Activated CD8-positive, alpha-beta T cell treated with anti-CD3 and anti-CD28 coated beads for 36 hours (primary cell): ENCODE results near the gene CACNA2D4. TPM values are rescaled to one million over a fixed set of nuclear protein-coding genes. Genes with fewer than 3 reads are reported as not detected.

ENCODE experiments used
- ATAC-seq: fragments of 200-7000 bp; cut with Tn5 transposase; one replicate; pipeline ENCODE4 v1.10.0; 2021; ENCODE audit warnings: mild to moderate bottlenecking, moderate library complexity
- CTCF ChIA-PET: fragments of 350-600 bp; sonication (Branson Sonifier 250); formaldehyde crosslinking; loops from one replicate; lab custom pipeline; 2021; ENCODE audit warnings: antibody characterized with exemption; lab: Charles Lee
- POLR2A ChIA-PET: fragments of 350-600 bp; sonication (Branson Sonifier 250); formaldehyde crosslinking; loops from one replicate; lab custom pipeline; 2021; ENCODE audit warnings: antibody characterized with exemption; lab: Charles Lee
- DNase-seq: peaks from one replicate; pipeline ENCODE4 v3.0.0-alpha.2; 2020
- H3K27ac Mint-ChIP-seq: one replicate; pipeline ENCODE4 v1.8.0; 2021; ENCODE audit warnings: mild to moderate bottlenecking, mixed read lengths
- H3K27me3 Mint-ChIP-seq: one replicate; pipeline ENCODE4 v1.8.0; 2021; ENCODE audit warnings: mixed read lengths
- H3K36me3 Mint-ChIP-seq: one replicate; pipeline ENCODE4 v1.8.0; 2021; ENCODE audit warnings: low read depth, mixed read lengths
- H3K4me1 Mint-ChIP-seq: one replicate; pipeline ENCODE4 v1.8.0; 2021; ENCODE audit warnings: low read depth, mixed read lengths
- H3K4me3 Mint-ChIP-seq: one replicate; pipeline ENCODE4 v1.8.0; 2021; ENCODE audit warnings: mild to moderate bottlenecking, moderate library complexity, mixed read lengths
- H3K9me3 Mint-ChIP-seq: one replicate; pipeline ENCODE4 v1.8.0; 2021; ENCODE audit warnings: mixed read lengths
- intact Hi-C: fragments of 100-400 bp; cut with micrococcal nuclease; formaldehyde crosslinking; loops from one replicate; pipeline ENCODE4 v1.10.0; 2022
- total RNA-seq, 2 experiments: library from RNA; stranded (reverse); gene quantifications; one replicate each; pipeline ENCODE4 v1.2.3, GENCODE V29; 2021
- TF ChIP-seq, protein P1 (sequence below): fragments of 200-600 bp; IDR thresholded peaks from one replicate; pipeline ENCODE4 v1.8.0; 2022; ENCODE audit warnings: antibody characterized with exemption, mild to moderate bottlenecking

CACNA2D4 gene
- total RNA-seq, 2 experiments from 2014 or later: 4.2 to 4.3 TPM

DNA sequence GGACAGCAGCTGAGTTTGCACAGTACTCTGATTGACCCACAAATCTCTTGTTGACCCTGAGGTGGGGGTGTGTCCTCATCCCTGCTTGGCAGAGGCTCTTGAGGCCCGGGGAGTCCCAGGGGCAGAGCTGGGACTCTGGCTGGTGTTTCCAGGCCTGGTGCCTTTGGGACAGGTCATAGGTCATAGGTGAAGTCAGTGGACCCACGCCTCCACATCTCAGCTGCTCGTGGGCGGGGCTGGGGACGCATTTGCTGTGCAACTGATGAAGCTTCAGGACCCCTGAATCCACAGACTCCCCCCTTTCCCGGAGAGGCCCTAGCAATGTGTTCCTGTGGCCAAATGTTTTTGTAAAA is 408 bp upstream of the CACNA2D4 start:
- POLR2A ChIA-PET: no interaction called here

DNA sequence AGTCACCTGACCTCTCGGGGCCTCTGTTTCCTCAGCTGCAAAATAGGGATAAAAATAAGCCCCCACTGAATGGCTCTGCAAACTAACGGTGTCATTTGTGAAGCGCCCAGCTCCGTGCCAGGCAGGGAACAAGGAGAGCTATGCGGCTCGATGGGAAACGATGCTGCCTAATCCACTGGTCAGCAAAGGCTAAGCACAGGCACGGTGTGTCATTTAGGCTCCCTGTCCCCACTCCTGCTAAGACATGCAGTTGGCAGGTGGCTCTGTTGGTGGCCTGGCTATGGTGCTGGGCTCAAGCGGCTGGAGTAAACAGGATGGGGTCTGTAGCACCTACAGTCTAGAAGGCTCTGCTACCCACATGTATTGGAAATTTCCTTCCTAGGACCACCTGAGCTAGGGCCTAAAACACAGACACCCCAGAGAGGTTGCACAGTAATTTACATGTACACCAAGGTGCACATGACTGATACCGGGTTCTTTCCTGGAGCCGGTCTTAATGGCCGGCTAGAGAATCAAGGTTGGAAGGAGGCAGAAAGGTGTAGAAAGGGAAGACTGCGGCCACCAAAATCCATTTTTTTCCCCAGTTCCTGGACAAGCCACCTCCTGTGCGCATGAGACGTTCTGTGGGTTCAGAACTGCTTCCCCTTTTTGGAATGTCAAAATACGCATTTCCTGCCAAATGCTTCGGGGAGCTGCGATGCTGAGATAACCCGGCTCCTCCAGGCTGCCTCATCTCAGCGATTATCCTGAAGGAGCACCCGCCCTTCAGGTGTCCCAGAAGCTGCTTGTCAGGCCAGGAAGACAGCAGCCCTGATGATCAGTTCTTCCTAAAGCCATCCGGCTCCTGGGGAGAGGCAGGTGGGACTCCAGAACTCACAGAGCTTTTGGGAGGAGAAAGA is 1.0 kb downstream of the CACNA2D4 start:
- Mint-ChIP-seq H3K4me1 (peaks cover 15% of the 10 kb centered on the region), H3K36me3 (no peaks in the 10 kb centered on the region), H3K27ac (no peak overlapping the region), H3K27me3 (peaks cover 2% of the 10 kb centered on the region), H3K9me3 (no peaks in the 10 kb centered on the region), H3K4me3 (no peak overlapping the region)
- ChIA-PET POLR2A (interaction anchor here (0.6 kb wide), 1 partner anchor 61 kb away, joined by 3 read pairs; no protein-coding TSS in a partner anchor), CTCF (interaction anchor here (1.2 to 5.8 kb wide), 5 partner anchors 22 to 283 kb away, joined by 3 to 23 read pairs (median 10); no protein-coding TSS in a partner anchor)
- intact Hi-C loops: no loop called here
- no peak for DNase-seq
- ATAC-seq: no peak
- TF ChIP-seq, protein P1, sequence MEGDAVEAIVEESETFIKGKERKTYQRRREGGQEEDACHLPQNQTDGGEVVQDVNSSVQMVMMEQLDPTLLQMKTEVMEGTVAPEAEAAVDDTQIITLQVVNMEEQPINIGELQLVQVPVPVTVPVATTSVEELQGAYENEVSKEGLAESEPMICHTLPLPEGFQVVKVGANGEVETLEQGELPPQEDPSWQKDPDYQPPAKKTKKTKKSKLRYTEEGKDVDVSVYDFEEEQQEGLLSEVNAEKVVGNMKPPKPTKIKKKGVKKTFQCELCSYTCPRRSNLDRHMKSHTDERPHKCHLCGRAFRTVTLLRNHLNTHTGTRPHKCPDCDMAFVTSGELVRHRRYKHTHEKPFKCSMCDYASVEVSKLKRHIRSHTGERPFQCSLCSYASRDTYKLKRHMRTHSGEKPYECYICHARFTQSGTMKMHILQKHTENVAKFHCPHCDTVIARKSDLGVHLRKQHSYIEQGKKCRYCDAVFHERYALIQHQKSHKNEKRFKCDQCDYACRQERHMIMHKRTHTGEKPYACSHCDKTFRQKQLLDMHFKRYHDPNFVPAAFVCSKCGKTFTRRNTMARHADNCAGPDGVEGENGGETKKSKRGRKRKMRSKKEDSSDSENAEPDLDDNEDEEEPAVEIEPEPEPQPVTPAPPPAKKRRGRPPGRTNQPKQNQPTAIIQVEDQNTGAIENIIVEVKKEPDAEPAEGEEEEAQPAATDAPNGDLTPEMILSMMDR: no peak

More for the DNA sequence above, 408 bp upstream of the CACNA2D4 start:
- no peak overlapping the region for H3K27ac Mint-ChIP-seq
- CTCF ChIA-PET: interaction anchor here (1.2 to 5.8 kb wide), 3 partner anchors 21 to 284 kb away, joined by 3 to 23 read pairs (median 10); no protein-coding TSS in a partner anchor
- H3K4me1 Mint-ChIP-seq: peaks cover 15% of the 10 kb centered on the region
- H3K36me3 Mint-ChIP-seq: no peaks in the 10 kb centered on the region
- DNase-seq (no peak), ATAC-seq (no peak)
- no peak overlapping the region for H3K4me3 Mint-ChIP-seq
- TF ChIP-seq, protein P1: no peak
- H3K27me3 Mint-ChIP-seq: peaks cover 5% of the 10 kb centered on the region
- intact Hi-C loops: no loop called here
- H3K9me3 Mint-ChIP-seq: no peaks in the 10 kb centered on the region

DNA sequence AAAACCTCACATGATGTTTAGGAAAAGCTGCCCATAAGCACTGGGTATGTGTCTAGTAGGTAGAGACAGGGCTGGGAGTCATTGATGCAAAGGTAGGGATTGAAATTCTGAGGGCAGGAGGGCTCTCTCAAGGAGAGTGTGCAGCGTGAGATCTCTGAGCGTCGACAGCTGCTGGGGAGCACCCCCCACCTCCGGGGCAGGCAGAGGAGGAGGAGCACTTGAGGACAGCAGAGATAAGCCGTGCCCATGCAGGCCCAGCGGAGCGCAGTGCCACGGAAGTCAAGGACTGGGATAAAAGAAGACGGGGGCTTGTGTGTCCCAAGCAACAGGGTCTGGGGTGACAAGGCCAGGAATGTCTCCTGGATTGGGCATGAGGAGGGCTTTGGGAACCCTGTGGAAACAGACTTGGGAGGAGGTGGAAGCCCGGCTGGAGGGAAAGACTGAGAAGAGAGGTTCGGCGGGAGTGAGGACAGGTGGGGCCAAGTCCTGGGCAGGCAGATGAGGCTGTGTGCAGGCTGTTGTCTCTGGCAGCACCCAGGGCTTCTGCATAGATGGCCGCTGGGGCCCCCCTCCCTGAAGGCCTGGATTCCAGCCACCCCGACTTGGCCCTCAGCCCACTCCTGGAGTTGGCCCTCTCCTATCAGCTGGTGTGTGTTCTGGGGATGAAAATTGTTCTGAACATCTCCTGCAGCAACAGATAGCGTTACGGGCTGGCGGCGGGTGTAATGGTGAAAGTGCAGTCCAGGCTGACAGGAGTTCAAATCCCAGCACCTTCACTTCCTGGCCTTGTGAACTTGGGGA is 1.9 kb downstream of the CACNA2D4 start:
- POLR2A ChIA-PET: interaction anchor here (0.9 kb wide), 1 partner anchor 23 kb away, joined by 3 read pairs; no protein-coding TSS in a partner anchor
- intact Hi-C loops: no loop called here
- DNase-seq (no peak), ATAC-seq (no peak)
- H3K4me3 Mint-ChIP-seq: no peak overlapping the region
- no peaks in the 10 kb centered on the region for H3K9me3 Mint-ChIP-seq
- TF ChIP-seq, protein P1: no peak
- peaks cover 15% of the 10 kb centered on the region for H3K4me1 Mint-ChIP-seq
- CTCF ChIA-PET: interaction anchor here (0.8 to 2.5 kb wide), 4 partner anchors 9 to 267 kb away, joined by 3 to 15 read pairs (median 4); no protein-coding TSS in a partner anchor
- H3K27ac Mint-ChIP-seq: peak overlapping the region; percentile 82
- H3K27me3 Mint-ChIP-seq: peaks cover 2% of the 10 kb centered on the region
- no peaks in the 10 kb centered on the region for H3K36me3 Mint-ChIP-seq

DNA sequence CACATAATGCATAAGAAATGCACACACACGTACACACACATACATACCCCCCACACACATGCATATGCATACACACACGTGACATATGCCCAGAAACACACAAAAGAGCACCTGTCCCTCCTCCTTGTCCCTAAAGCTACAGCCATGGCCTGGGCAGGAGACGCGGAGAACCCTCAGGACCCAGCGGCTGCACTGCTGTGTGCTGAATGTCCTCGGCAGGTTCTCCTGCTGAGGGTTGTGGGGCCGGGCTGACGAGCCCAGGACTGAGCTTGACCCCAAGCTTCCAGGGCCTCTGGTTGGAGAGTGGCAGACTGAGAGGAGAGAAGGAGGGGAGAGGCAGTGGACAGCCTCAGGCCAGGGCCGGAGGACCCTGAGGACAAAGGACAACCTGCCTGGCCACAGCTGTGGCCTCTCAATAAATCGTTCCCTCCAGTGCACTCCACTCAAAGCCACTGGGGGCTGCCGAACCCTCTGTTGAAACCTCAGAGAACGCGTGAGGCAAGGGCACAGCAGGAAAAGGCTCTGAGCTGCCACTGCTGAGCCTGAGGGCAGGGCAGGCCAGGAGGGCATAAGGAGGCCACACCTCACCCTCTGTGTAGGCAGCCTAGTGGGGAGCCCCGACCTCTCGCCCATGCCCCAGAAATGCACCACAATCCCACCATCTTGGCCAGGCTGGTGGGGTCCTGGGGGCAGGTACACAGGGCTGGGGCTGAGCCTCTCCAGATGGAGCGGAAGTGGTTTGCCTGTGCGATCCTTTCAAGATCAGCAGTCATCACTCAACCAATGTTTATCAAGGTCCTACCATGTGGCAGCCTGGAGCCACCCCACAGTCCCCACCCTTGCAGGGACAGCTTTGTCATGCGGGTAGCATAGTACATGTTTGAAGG is 3.1 kb downstream of the CACNA2D4 start:
- Mint-ChIP-seq H3K4me3 (no peak overlapping the region), H3K27me3 (no peaks in the 10 kb centered on the region), H3K4me1 (peaks cover 15% of the 10 kb centered on the region), H3K36me3 (no peaks in the 10 kb centered on the region), H3K27ac (peak overlapping the region; percentile 82), H3K9me3 (no peaks in the 10 kb centered on the region)
- TF ChIP-seq, protein P1: no peak
- ATAC-seq (peak; percentile 96), DNase-seq (peak; percentile 69)
- ChIA-PET POLR2A (interaction anchor here (0.6 to 0.9 kb wide), 2 partner anchors 24 to 897 kb away, joined by 3 read pairs; no protein-coding TSS in a partner anchor), CTCF (interaction anchor here (0.9 to 2.5 kb wide), 5 partner anchors 11 to 281 kb away, joined by 3 to 15 read pairs (median 4); no protein-coding TSS in a partner anchor)
- intact Hi-C loops: no loop called here
